GM12878 (cell line): ENCODE results near the gene LDLRAD4.

ENCODE experiments used
- CBX3 ChIP-seq: fragments of 200-600 bp; sonication (generic); IDR thresholded peaks from 2 replicates; pipeline ENCODE4 v1.6.1; 2016; ENCODE audit warnings: low read depth, borderline replicate concordance
- CTCF ChIP-seq, 3 experiments: IDR thresholded peaks in 2 of 3; conservative IDR thresholded peaks in 1 of 3; 2 replicates each; pipeline ENCODE4 v1.5.1; 2011; ENCODE audit warnings: low read depth in 3 of 3, low read length in 3 of 3, mild to moderate bottlenecking in 3 of 3, control low read depth in 2 of 3, moderate library complexity in 2 of 3, inconsistent platforms in 1 of 3, mixed read lengths in 1 of 3; ENCODE audit not compliant: control insufficient read depth in 2 of 3, insufficient read depth in 1 of 3; ENCODE audit errors: extremely low read depth in 1 of 3
- MEF2A ChIP-seq: IDR thresholded peaks from 2 replicates; pipeline ENCODE4 v1.6.1; 2011; ENCODE audit warnings: low read depth, mild to moderate bottlenecking, low read length, moderate library complexity; ENCODE audit not compliant: insufficient read depth
- POLR2AphosphoS5 ChIP-seq: IDR thresholded peaks from 2 replicates; pipeline ENCODE4 v1.6.1; 2011; ENCODE audit warnings: mild to moderate bottlenecking, low read length, inconsistent platforms
- RAD51 ChIP-seq: fragments of 450-650 bp; IDR thresholded peaks from 2 replicates; pipeline ENCODE4 v1.6.1; 2016; ENCODE audit warnings: moderate library complexity, mild to moderate bottlenecking, inconsistent platforms
- RCOR1 ChIP-seq: conservative IDR thresholded peaks from 2 replicates; pipeline ENCODE4 v1.6.1; 2012; ENCODE audit warnings: low read depth, low read length, improper control_type of control experiment

- TF ChIP-seq CBX3 (no peak), RAD51 (no peak), MEF2A (no peak), CTCF (IDR thresholded peaks at IDR 0.05 in 2 of 3, conservative IDR thresholded peaks at IDR 0.05 in 1 of 3; ENCODE audit: control insufficient read depth in 2 of 3, extremely low read depth in 1 of 3, insufficient read depth in 1 of 3, low read depth in 3 of 3, low read length in 3 of 3) (no peak), RCOR1 (no peak), POLR2AphosphoS5 (no peak)
Observed at GRCh38 chr18:13331846-13332245, 113.3 kb downstream of the LDLRAD4 start.
